ENCODE results near the gene ARSI.

GRCh38 chr5:150328515-150328914, 25.8 kb upstream of the ARSI start:
- TF ChIP-seq TCF12 (IDR thresholded peaks at IDR 0.05) (no peak), TAF1 (IDR thresholded peaks at IDR 0.05; ENCODE audit: borderline replicate concordance, low read depth, low read length) (no peak)
- TF ChIP-seq, protein P1, sequence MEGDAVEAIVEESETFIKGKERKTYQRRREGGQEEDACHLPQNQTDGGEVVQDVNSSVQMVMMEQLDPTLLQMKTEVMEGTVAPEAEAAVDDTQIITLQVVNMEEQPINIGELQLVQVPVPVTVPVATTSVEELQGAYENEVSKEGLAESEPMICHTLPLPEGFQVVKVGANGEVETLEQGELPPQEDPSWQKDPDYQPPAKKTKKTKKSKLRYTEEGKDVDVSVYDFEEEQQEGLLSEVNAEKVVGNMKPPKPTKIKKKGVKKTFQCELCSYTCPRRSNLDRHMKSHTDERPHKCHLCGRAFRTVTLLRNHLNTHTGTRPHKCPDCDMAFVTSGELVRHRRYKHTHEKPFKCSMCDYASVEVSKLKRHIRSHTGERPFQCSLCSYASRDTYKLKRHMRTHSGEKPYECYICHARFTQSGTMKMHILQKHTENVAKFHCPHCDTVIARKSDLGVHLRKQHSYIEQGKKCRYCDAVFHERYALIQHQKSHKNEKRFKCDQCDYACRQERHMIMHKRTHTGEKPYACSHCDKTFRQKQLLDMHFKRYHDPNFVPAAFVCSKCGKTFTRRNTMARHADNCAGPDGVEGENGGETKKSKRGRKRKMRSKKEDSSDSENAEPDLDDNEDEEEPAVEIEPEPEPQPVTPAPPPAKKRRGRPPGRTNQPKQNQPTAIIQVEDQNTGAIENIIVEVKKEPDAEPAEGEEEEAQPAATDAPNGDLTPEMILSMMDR (IDR thresholded peaks at IDR 0.05), result no peak
